ENCODE results near the gene ADAP2. TPM values are rescaled to one million over a fixed set of nuclear protein-coding genes. Genes with fewer than 3 reads are reported as not detected.

Gene ADAP2
- total RNA-seq, 1 experiment from 2014 or later, result 1.2 TPM

DNA sequence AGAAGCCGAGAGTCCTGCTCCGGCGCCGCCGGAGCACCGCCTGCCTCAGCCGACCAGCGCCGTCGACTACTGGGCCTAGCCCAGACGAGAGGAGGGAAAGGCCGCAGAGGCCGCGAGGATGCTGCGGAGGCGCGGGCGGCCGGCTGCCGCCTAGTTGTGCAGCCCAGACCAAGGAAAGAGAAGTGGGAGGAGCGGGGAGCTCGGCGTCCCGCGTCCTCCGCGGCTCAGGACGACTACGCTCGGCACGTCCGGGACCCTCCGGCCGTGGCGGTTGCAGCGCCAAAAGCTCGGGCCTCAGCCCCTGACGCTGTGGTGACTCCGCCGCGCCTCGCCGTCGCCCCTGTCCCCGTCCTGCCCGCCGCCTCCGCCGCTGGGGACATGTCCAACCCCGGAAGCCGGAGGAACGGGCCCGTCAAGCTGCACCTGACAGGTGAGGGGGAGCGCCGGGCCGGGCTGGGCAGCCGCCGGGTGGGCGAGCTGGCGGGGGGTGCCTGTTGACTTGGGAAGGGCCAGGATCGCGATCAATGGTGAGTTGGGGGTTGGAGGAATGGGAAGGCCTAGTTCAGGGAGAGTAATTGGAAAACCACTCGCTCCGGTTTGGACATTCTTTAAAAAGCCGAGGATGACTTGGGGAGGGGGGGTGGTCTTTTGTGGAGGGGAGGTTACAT, 86.8 kb downstream of the ADAP2 start (continued):
- TF ChIP-seq, protein P1, sequence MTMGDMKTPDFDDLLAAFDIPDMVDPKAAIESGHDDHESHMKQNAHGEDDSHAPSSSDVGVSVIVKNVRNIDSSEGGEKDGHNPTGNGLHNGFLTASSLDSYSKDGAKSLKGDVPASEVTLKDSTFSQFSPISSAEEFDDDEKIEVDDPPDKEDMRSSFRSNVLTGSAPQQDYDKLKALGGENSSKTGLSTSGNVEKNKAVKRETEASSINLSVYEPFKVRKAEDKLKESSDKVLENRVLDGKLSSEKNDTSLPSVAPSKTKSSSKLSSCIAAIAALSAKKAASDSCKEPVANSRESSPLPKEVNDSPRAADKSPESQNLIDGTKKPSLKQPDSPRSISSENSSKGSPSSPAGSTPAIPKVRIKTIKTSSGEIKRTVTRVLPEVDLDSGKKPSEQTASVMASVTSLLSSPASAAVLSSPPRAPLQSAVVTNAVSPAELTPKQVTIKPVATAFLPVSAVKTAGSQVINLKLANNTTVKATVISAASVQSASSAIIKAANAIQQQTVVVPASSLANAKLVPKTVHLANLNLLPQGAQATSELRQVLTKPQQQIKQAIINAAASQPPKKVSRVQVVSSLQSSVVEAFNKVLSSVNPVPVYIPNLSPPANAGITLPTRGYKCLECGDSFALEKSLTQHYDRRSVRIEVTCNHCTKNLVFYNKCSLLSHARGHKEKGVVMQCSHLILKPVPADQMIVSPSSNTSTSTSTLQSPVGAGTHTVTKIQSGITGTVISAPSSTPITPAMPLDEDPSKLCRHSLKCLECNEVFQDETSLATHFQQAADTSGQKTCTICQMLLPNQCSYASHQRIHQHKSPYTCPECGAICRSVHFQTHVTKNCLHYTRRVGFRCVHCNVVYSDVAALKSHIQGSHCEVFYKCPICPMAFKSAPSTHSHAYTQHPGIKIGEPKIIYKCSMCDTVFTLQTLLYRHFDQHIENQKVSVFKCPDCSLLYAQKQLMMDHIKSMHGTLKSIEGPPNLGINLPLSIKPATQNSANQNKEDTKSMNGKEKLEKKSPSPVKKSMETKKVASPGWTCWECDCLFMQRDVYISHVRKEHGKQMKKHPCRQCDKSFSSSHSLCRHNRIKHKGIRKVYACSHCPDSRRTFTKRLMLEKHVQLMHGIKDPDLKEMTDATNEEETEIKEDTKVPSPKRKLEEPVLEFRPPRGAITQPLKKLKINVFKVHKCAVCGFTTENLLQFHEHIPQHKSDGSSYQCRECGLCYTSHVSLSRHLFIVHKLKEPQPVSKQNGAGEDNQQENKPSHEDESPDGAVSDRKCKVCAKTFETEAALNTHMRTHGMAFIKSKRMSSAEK (CRISPR knock-in tag; IDR thresholded peaks at IDR 0.05; ENCODE audit: borderline replicate concordance), result no peak
- TF ChIP-seq RELA (CRISPR knock-in tag; IDR thresholded peaks at IDR 0.05; ENCODE audit: borderline replicate concordance), result no peak

Other genes with a start within 250 kb of the ADAP2 start
- 17.9 to 21.7 TPM (median 20.6 TPM) in 3 replicates for gene CRLF3, start 97.3 kb upstream of the ADAP2 start, total RNA-seq (2021)
- gene ATAD5, start 90.0 kb upstream of the ADAP2 start, total RNA-seq (2021), result 24.7 to 26.0 TPM (median 25.0 TPM) in 3 replicates
- gene TEFM, start 15.7 kb upstream of the ADAP2 start, total RNA-seq (2021), result 11.6 to 12.4 TPM (median 12.3 TPM) in 3 replicates
- 10.3 to 12.3 TPM (median 10.4 TPM) in 3 replicates for gene RNF135, start 49.1 kb downstream of the ADAP2 start, total RNA-seq (2021)
- 33.6 to 39.0 TPM (median 35.4 TPM) in 3 replicates for gene NF1, start 173.0 kb downstream of the ADAP2 start, total RNA-seq (2021)

Data from WTC11 (cell line).